Panc1 (cell line): ENCODE results near the gene TIMM50.

Experiments
- POLR2AphosphoS5 ChIP-seq: IDR thresholded peaks from 2 replicates; pipeline ENCODE4 v1.6.1; 2012; ENCODE audit warnings: mild to moderate bottlenecking, low read depth, low read length, moderate library complexity
- SIN3A ChIP-seq: IDR thresholded peaks from 2 replicates; pipeline ENCODE4 v1.6.1; 2012; ENCODE audit warnings: low read depth, mild to moderate bottlenecking, low read length, moderate library complexity, borderline replicate concordance; ENCODE audit not compliant: insufficient read depth
- TF ChIP-seq, protein P1 (sequence below): fragments of 450-650 bp; IDR thresholded peaks from 2 replicates; pipeline ENCODE4 v1.5.1; 2017; ENCODE audit warnings: mild to moderate bottlenecking
- TF ChIP-seq, protein P2 (sequence below), 2 experiments: IDR thresholded peaks; 2 replicates each; pipeline ENCODE4 v1.6.1; 2011 to 2012; ENCODE audit warnings: low read depth in 2 of 2, control low read depth in 1 of 2, low read length in 1 of 2, mild to moderate bottlenecking in 1 of 2, moderate library complexity in 1 of 2; ENCODE audit not compliant: insufficient read depth in 1 of 2

DNA sequence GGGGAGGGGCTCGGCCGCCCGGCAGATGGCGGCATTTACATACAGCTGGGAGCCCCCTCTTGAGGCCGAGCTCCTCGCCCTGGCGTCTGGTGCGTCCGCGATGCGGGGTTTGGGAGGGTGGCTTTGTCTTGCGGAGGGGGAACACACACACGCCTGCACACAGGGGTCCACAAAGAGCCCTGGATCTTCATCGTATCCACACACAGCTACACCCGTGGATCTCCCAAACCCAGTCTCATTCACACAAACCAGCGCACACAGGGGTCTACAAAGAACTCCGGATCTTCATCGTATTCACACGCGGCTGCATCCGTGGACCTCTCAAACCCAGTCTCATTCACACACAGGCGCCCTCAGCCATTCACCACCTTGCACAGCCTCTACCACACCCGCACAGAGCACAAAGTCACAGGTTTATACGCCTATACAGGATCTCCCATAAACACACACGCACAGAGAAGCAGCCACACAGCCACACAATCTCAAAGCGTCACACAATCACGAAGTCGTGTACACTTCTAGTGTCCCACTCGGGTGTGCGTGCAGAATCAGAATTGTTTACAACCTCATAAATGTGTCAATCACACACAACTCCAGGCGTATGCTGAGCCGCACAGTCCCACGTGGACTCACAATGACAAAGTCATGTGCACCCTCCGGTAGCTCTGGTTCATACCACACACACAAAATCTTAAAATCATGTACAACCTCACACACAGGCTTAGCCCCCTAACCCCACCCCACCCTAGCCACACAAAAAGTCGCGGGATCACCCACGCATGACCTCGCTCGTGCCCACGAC lies 17.6 kb downstream of the TIMM50 start:
- TF ChIP-seq, protein P1, sequence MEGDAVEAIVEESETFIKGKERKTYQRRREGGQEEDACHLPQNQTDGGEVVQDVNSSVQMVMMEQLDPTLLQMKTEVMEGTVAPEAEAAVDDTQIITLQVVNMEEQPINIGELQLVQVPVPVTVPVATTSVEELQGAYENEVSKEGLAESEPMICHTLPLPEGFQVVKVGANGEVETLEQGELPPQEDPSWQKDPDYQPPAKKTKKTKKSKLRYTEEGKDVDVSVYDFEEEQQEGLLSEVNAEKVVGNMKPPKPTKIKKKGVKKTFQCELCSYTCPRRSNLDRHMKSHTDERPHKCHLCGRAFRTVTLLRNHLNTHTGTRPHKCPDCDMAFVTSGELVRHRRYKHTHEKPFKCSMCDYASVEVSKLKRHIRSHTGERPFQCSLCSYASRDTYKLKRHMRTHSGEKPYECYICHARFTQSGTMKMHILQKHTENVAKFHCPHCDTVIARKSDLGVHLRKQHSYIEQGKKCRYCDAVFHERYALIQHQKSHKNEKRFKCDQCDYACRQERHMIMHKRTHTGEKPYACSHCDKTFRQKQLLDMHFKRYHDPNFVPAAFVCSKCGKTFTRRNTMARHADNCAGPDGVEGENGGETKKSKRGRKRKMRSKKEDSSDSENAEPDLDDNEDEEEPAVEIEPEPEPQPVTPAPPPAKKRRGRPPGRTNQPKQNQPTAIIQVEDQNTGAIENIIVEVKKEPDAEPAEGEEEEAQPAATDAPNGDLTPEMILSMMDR, result no peak
- TF ChIP-seq POLR2AphosphoS5 (no peak), SIN3A (no peak)
- TF ChIP-seq, protein P2, sequence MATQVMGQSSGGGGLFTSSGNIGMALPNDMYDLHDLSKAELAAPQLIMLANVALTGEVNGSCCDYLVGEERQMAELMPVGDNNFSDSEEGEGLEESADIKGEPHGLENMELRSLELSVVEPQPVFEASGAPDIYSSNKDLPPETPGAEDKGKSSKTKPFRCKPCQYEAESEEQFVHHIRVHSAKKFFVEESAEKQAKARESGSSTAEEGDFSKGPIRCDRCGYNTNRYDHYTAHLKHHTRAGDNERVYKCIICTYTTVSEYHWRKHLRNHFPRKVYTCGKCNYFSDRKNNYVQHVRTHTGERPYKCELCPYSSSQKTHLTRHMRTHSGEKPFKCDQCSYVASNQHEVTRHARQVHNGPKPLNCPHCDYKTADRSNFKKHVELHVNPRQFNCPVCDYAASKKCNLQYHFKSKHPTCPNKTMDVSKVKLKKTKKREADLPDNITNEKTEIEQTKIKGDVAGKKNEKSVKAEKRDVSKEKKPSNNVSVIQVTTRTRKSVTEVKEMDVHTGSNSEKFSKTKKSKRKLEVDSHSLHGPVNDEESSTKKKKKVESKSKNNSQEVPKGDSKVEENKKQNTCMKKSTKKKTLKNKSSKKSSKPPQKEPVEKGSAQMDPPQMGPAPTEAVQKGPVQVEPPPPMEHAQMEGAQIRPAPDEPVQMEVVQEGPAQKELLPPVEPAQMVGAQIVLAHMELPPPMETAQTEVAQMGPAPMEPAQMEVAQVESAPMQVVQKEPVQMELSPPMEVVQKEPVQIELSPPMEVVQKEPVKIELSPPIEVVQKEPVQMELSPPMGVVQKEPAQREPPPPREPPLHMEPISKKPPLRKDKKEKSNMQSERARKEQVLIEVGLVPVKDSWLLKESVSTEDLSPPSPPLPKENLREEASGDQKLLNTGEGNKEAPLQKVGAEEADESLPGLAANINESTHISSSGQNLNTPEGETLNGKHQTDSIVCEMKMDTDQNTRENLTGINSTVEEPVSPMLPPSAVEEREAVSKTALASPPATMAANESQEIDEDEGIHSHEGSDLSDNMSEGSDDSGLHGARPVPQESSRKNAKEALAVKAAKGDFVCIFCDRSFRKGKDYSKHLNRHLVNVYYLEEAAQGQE (IDR thresholded peaks at IDR 0.05; ENCODE audit: insufficient read depth in 1 of 2, low read depth in 2 of 2, low read length in 1 of 2), result no peak
